ENCODE data around the gene SREK1IP1.

Gene SREK1IP1

DNA sequence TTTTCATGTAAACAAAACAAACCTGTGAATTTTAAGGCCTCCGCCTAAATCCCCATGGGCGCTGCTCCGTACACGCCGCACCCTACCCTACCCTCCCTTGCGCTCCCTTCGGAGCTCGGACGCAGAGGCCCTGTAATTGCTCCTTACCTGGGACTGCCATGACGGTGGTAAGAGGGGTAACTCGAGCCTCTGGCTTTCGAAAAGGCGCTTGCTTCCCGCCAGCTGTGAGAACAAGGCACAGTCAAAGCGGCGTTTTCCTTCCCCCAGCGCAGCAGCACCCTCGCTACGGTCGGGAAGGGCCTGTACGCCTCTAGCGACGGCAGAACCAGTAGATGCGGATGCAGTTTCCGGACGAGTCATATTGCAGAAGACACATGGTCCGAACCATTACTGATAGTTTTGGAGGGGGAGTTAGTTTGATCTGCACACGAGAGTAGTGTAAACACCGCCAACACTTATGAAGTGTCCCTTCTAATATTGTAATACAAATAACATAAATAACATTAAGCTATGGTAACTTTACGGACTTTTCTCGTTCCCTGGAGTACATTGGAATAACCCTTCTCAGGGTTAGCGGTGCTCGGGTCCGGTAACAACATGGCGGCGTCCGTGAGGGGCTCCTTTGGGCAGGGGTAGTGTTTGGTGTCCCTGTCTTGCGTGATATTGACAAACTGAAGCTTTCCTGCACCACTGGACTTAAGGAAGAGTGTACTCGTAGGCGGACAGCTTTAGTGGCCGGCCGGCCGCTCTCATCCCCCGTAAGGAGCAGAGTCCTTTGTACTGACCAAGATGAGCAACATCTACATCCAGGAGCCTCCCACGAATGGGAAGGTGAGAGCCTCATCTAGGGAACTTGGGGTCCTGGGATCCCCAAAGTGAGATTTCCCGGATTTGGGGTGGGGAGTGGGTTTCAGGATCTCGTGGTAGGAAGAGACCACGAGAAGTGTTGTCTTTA, at the start of gene SREK1IP1, which contains the start of gene CWC27:
Gene SREK1IP1 (minus strand): TSS at position 334 of the 955 bp plus-strand sequence. CDS start 174 bp downstream, at position 160.
Gene CWC27 (plus strand): TSS at position 573 of the 955 bp plus-strand sequence. CDS start 217 bp downstream, at position 790.
- DNase-seq, result peak; percentile 82

DNA sequence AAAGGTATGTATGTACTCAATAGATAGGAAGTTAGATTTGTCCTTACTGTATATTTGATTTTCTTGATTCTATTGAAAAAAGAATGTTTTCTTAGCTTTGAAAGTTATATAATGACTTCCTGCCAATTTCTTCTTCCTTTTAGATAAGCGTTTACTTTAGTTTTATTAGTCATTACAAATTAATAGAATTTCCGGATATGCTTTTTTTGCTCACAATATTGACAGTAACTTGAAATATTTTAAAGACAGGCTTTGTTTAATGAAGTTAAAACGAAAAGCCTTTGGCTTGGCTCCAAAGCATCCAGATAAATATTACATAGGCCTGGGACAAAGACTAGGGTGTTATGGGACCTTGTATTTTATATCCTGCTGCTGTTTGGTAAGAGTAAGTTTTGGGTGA, 49.8 kb upstream of the SREK1IP1 start:
- no peak for DNase-seq

DNA sequence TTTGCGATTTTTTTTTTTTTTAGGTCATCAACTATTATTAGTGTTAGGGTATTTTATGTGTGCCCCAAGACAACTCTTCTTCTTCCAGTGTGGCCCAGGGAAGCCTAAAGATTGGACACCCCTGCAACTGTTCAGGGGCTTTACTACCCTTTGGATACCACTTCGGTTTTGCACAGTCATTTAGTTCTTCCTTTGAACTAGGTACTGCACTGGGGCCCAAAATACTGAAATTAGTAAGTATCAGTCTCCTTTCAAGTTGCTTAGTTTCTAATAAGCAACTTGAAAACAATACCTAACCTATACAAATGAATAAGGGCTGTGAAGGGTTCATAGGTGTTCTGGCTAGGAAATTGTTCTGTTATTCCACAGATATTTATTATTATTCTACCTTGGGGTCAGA, 45.6 kb upstream of the SREK1IP1 start:
- no peak for DNase-seq

DNA sequence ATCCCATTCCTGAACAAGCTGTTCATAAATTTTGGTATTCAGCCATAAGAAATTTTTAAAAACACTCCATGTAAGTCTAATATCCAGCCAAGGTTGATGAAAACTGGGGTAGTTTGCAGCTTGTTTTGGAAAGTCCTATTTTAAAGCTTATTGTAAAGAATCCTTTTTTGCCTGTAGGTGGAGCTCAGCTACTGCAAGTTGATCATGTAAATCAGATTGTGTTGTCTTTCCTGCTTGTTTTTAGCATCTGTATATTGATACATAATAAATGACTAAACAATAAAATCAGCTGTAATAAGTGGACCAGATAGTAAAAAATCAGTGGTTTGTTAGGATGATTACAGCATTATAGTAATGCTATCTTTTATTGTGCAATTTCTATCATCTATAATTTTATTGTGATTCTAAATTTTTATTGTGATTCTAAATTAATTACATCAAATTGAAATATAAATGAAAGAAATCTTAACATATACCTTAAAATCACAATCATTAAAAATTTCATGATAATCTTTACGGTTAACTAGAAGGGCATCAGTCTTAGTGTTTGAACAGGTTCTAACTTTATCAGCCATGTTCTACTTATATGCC, 42.7 kb upstream of the SREK1IP1 start:
- DNase-seq, result peak; percentile 4

DNA sequence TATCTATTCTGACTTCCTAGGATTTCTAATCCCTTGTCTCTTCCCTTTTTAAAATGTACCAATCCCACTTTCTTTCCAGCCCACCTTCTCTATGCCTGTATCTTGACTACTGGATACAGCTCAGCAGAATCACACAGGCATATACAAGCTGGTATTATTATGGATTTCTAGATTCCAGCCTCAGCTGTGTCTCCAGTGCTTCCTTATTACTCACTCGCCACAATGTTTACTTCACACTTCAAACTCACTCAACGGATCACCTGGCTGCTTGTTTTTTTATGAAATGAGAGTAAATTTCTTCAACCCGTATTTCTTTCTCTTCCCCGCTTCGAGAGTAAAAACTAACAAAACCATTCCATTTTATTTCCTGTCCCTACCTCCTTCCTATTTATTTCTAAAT, 39.0 kb upstream of the SREK1IP1 start:
- DNase-seq, result no peak

DNA sequence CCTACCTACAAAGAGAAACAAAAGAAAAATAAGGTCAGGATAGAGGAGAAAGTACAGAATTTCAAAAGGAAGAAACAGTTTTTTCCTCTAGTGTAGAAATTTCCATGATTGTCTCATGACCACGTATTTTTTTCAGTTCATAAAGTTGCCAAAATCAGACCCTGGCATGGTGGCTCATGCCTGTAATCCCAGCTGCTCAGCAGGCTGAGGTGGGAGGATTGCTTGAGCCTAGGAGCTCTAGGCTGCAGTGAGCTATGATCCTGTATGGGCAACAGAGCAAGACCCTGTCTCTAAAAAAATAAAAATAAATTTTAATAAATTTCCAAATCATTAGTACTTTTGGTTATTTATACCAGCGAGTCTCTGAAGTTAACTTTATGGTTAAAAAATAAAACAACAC, 38.0 kb upstream of the SREK1IP1 start:
- no peak for DNase-seq

DNA sequence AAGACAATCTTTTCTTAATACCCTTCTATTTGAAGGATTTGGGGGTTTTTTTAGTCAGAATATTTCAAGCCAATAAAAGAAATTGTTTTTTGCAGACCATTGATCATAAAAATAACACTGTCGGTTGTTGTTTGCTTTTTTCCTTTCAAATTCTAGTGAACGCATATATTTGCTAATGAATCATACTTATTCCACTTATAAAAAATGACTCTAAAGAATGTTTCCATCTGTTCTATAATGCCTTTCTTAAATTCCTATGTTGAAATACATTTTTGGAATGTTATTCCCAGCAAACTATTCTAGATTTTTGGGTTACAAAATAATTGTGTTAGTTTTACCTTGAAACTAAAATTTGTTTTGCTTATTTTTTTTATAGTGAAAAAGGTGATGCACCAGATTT, 32.4 kb upstream of the SREK1IP1 start:
- no peak for DNase-seq

DNA sequence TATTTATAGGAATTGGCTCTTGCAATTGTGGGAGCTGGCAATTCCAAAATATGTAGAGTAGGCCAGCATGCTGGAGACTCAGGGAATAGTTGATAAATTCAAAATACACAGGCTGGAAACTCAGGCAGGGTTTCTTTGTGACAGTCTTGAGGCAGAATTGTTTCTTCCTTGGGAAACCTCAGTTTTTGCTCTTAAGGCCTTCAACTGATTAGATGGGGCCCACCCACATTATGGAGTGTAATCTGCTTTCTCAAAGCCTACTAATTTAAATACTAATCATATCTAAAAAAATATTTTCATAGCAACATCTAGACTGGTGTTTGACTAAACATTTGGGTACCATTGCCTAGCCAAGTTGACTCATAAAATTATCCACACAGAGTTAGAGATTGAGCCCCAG, 27.8 kb upstream of the SREK1IP1 start:
- no peak for DNase-seq

DNA sequence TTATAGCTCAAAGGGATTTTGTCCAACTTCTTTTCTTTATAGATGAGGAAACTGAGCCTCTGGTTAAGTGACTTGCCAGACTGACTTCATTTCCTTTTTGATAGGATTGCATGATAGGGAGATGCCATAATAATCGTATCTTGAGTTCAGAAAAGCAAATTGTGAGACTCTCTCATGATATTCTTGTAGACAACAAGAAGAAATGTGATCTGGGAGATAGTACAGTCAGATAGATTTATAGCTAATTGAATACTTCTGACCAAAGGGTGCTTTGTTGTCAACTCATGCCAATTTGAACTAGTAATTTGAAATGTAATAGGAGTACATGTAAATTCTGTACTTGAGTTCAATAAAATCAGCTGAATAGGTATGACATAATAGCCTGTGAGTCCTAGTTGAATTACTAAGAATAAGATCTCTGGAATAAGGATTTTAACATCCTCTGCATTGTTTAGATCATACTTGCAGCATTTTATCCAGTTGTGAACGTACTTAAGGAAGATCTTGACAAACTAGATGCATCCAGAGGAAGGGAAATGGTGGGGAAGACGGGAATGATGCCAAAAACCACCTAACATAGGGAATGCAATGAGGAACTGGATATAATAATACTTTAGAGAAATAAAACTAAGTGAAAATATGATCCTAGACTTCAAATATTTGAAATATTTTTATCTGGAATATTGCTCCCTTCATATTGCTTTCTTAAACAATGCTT, 25.7 kb upstream of the SREK1IP1 start:
- DNase-seq, result no peak

DNA sequence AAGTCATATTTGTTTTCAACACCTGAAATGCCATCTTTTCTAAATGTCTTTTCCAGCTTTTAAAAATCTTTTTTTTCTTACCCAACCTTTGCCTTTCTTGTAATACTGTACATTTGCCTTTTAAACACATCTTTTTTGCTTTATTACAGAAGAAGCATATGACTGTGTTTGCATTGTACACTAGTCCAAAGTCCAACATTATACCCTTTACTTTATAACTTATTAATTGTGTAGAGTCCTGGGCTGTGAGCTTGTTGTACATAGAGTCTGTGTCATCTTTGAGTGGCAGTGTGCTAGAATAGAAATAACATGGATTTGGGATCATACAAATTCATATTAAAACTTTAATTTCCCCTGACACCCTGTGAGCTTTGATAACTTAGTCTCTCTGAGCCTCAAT, 24.0 kb upstream of the SREK1IP1 start:
- no peak for DNase-seq

DNA sequence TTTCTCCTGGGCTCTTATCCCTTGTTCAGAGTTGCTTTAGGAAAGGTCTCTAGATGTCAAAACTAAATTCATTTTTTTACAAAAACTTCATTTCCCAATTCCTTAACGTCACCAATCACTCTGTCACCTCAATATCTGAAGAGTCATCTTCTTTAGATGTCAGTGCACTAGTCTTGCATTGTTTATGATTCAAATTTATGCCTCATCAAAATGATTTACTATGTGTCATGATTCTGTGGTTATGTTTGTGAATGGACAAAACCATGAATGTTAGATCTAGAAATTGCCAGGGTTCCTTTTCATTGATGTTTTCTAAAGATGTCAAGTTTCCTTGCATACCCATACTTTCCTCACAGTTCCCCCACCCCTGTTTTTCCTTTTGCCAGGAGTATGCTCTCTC, 21.7 kb upstream of the SREK1IP1 start:
- DNase-seq, result no peak

DNA sequence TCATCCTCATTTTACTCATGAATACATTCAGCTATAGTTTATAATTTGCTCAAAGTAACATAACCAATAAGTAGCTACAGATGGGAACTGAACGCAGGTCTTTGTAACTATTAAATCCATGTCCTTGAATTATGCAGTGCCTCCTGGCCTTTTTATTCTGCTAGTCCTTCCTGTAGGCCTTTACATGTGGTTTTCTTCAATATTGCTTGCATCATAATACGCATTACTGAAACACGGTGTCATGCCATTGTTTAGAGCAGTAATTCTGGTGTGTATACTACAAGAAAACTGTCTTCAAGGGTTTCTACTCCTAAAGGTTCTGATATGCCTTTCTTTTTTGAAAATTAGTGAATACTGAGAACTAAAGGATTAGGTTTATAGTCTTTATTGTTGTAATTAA, 21.0 kb upstream of the SREK1IP1 start:
- DNase-seq, result no peak

DNA sequence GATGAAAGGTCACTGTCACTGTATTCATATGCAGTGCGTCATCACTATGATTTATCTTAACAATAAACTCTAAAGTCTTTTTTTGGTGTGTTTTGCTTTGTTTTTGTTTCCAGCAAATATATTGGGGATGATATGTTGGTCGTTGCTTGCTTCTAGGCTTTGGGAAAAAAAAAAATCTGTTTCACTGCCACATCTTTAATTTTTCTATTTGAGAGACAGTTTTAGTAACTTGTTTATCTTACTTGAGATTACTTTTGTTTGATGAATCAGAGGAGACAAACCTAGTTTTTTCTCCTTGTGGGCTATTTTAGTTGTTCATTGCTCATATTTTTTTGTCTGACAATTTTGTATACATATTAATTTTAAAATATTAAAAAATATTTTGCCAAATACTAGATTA, 19.7 kb upstream of the SREK1IP1 start:
- no peak for DNase-seq

DNA sequence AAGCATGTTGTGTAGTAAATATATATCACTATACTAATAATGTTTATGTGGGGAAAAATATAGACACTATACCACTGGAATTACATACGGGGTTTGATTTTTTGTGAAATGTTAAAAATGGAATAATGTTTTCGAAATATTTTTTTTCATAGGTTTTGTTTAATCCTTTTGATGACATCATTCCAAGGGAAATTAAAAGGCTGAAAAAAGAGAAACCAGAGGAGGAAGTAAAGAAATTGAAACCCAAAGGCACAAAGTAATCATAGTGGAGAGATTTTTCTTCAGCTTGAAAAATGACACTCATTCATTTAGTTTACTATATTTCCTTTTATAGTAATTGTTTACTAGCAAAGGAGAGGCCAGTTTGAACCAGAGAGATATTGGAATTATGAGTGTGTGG, 17.9 kb upstream of the SREK1IP1 start:
- no peak for DNase-seq

DNA sequence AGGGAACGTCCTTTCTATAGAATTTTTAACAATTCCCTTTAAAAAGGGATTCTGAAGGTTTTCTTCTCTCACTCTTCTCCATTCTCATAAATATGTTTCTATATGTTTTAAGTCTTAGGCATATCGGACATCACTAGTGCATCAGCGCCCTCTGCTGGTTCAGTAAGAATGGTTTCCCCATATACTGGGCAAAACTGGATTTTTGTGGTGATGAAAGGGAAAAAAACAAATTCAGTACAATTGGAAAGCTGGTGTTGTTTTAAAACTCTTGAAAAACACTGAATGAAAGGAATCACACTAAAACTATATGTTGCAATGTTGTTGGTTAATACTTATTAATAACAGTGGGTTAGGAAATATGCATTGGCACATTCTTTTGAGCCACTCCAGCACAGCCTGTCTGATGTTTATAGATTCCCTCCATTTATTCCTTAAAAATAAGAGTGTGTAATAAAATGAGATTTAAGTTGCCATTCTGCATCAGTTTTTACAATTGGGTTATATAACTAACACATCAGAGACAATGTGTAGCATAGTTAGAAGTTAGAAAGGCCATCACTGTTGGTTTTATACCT, 16.0 kb upstream of the SREK1IP1 start:
- DNase-seq, result peak; percentile 83

DNA sequence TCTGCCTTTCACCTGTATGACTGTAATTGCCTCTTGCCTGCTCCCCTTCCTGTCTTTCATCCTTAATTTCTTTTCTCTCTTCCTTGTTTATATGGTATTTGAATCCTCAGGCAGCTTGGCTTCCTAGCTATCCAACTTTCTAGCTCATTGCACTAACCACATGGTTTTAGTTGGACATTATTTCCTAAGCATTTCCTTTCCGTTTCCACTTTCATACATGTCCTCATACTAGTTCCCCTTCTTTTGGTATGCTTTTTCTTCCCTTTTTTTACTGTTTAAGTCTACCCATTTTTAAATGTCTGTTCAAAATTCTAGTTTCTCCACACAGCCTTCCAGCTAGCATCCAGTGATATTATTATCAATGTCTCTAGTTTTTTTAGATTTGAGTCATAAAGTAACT, 6.8 kb upstream of the SREK1IP1 start:
- no peak for DNase-seq

DNA sequence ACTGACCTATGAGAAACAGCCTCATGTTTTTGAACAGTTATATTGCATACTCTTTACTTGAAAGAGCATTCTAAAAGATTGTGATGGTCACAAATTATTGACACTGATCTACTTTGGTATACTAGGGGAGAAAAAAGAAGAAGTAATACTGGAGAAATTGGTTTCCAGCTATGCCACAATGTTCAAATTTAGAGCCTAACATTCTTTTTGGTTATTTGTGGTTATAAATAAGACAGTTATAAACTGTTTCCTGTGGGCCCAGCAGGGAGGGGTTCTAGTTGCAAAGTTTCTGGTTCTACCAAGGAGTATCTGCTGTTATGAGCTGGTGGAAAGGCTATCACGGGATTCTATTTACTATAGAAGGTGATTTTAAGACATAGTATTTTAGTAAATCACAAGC, 5.0 kb upstream of the SREK1IP1 start:
- no peak for DNase-seq

DNA sequence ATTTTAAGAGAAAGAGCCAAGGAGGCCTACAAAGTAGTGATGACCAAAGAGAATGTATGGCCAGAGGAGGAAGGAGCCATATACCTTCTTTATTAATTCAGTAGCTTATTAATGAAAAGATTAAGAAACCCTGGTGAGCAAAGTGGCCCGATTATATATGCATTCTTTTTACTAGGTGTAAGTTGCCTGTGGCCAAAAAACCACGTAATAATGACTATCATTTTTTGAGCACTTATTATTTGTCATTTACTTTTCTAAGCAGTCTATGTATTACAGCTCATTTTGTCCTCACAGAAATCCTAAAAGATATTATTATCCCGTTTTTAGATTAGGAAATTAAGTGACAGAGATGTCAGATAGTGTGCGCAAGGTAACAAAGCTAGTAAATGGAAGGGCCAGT, 3.2 kb upstream of the SREK1IP1 start:
- no peak for DNase-seq

DNA sequence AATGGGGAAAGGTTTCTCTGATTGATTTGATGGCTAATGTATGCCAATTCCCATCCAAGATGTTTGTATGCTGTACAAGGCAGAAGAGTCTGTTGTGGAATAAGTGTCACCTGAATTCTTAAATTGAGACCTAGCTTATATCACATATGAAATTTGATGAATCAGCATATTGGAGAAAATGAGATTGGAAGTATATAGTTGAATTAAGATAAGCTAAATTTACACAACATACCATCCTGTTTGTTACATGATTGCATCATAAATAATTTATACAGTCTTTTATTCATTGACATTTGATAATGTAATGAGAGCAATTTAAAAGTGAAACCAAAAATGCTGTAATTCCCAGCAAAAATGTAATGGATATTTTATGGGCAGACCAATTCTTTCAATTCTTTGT, 1.4 kb upstream of the SREK1IP1 start:
- no peak for DNase-seq

DNA sequence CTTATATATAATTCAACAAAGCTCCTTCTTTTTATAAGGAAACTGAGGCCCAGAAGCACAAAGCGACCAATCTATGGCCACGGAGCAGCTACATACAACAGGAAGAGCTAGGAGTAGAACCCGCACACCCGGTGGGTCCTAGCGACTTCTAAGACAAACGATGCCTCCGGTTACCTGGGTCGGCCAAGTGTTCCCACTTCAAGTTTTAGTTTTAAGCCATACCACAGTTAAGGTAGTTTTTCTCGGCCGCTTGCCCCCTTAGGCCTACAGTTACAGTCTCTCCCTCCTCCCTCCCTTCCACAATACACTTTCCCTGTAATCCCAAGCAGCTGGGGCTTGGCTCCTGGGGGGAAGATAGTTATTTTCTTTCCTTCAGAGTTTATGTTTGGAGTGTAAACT, 533 bp downstream of the SREK1IP1 start:
- peak; percentile 41 for DNase-seq

DNA sequence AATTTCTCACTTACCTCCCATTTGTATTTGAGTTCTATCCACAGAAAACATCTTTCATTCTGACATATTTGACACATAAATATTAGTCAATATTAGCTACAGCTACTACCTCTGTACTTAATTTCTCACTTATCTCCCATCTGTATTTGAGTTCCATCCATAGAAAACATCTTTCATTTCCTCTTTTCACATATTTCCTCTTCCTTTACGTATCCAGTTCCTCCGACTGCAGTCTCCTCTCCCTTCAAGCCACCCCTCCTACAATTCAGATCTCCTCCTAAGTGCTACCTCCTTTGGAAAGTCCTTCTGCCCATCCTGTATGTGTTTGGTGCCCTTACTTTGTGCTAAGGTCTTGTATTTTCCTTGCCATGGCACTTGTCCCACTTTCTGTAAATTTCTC, 1.6 kb downstream of the SREK1IP1 start:
- DNase-seq, result no peak

DNA sequence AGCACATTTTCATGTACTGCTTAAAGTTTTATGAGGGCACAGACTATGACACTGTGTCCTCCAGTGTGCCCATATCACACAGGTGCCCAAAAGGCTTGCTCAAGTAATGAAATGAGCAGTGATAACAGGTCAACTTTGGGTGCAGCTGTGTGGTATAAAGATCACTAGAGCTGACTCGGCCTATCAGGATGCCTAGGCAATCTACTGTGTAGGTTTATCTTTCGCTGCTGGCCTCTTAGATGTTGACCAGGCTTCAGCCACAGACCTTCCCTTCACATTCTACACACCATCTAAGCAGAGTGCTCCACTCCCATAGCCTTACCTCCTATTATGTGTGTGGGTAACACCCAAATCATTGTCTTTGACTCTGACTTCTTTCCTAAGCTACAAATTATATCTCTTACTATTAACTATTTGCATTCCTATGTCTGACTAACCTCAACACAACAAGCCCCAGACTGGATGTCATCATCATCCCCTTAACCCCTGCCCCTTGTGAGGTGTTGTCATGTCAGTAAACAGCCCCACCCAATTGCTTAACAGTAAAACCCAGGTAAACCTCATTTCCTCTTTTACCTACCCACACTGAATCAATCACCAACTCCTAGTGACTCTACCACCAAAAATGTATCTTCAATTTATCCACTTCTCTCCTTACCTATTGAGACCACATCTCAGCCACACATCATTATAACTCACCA, 2.5 kb downstream of the SREK1IP1 start:
- no peak for DNase-seq
